Measurements from ENCODE around the gene PDGFC.

- TF ChIP-seq CTCF (IDR thresholded peaks at IDR 0.05; ENCODE audit: low read length) (no peak), EZH2 (IDR thresholded peaks at IDR 0.05; ENCODE audit: borderline replicate concordance, low read length) (no peak)
Observed at GRCh38 chr4:156892805-156893204, 78.8 kb downstream of the PDGFC start.

Measured in OCI-LY1 (cell line).